Lower leg skin (tissue), 3 donors: ENCODE results near the gene SLC17A9.

Source experiments
- POLR2A ChIP-seq, 2 donors: fragments of 450-650 bp; IDR thresholded peaks; one replicate each; pipeline ENCODE4 v1.6.1; 2016 to 2017; ENCODE audit warnings: antibody characterized with exemption in 2 of 2, mild to moderate bottlenecking in 1 of 2, moderate library complexity in 1 of 2
- TF ChIP-seq, protein P1 (sequence below), 3 donors: fragments of 450-650 bp; IDR thresholded peaks; one replicate each; pipeline ENCODE4 v1.5.1; 2016; ENCODE audit warnings: antibody characterized with exemption in 3 of 3, mild to moderate bottlenecking in 3 of 3, moderate library complexity in 2 of 3

DNA sequence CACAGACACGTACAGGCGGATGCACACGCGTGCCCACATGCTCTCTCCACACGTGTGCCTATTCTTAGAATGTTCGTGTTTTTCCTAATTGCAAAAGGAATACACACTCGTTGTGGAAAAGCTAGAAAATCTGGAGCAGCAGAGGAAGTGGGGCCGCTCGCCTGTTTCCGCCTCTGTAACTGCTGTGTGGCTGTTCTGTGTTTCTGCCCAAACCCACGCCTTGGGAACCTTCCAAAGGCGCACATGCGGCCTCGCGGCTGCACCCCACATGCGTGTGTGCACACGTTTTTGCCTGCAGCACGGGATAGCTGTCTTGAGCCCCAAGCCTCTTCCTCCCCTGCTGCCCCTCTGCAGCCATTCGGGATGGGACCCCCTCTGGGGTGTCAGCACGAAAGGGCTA is 12.2 kb downstream of the SLC17A9 start:
- TF ChIP-seq, protein P1, sequence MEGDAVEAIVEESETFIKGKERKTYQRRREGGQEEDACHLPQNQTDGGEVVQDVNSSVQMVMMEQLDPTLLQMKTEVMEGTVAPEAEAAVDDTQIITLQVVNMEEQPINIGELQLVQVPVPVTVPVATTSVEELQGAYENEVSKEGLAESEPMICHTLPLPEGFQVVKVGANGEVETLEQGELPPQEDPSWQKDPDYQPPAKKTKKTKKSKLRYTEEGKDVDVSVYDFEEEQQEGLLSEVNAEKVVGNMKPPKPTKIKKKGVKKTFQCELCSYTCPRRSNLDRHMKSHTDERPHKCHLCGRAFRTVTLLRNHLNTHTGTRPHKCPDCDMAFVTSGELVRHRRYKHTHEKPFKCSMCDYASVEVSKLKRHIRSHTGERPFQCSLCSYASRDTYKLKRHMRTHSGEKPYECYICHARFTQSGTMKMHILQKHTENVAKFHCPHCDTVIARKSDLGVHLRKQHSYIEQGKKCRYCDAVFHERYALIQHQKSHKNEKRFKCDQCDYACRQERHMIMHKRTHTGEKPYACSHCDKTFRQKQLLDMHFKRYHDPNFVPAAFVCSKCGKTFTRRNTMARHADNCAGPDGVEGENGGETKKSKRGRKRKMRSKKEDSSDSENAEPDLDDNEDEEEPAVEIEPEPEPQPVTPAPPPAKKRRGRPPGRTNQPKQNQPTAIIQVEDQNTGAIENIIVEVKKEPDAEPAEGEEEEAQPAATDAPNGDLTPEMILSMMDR (IDR thresholded peaks at IDR 0.05): no peak
- TF ChIP-seq POLR2A (IDR thresholded peaks at IDR 0.05): no peak
